Bronchial epithelial cell (primary cell): ENCODE data around the gene DTX1. TPM values are rescaled to one million over a fixed set of nuclear protein-coding genes. Genes with fewer than 3 reads are reported as not detected.
A peak's percentile ranks its signal among the peaks of the same experiment; 100 is the strongest.

ENCODE experiments used
- DNase-seq: peaks from one replicate; pipeline ENCODE4 v3.0.0-alpha.2; 2010; ENCODE audit warnings: low read depth
- FAIRE-seq: peaks from 2 replicates; lab custom pipeline; 2011; peaks lifted over from hg19 to GRCh38; lab: Jason Lieb, UNC
- H3K27me3 ChIP-seq: 2 replicates; pipeline ENCODE4 v1.5.1; 2011; ENCODE audit warnings: low read length; ENCODE audit not compliant: control insufficient read depth, insufficient read depth
- H3K36me3 ChIP-seq: 2 replicates; pipeline ENCODE4 v1.5.1; 2011; ENCODE audit warnings: low read length; ENCODE audit not compliant: control insufficient read depth, insufficient read depth
- H3K4me3 ChIP-seq: 2 replicates; pipeline ENCODE4 v1.5.1; 2011; ENCODE audit warnings: mild to moderate bottlenecking, low read depth, low read length, control low read depth
- CTCF ChIP-seq: IDR thresholded peaks from 2 replicates; pipeline ENCODE4 v1.5.1; 2011; ENCODE audit warnings: mild to moderate bottlenecking, moderate library complexity, low read length, control low read depth, inconsistent platforms; ENCODE audit not compliant: insufficient read depth, severe bottlenecking
- total RNA-seq: library from RNA; depleted of rRNA; stranded (reverse); fragments of >200 nt; gene quantifications from 2 replicates; pipeline ENCODE4 v1.2.1, GENCODE V29; 2014

DTX1 gene
- total RNA-seq, 1 donor from 2014 or later, result not detected

DNA sequence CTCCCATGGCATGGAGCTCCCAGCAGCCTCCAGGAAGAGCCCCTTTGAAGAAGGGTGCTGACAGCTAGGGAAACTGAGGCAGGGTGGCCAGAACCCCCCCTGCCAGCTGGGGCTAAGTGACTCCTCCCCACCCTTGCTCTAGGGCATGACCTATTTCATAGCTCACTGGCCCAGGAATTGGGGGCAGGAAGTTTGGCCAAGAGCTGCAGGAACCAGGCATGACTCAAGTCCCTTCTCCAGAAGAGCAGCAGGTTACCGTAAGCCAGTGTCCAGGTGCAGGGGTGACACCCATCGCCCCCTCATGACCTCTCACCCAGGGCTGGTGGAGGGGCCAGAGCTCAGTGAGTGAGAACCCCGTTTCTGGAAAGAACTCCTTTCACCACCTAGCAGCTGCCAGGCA, 77.1 kb downstream of the DTX1 start:
- Histone ChIP-seq H3K4me3 (no peak overlapping the region), H3K27me3 (no peaks in the 10 kb centered on the region), H3K36me3 (no peaks in the 10 kb centered on the region)
- DNase-seq (no peak), FAIRE-seq (no peak)
- TF ChIP-seq CTCF, result no peak

- H3K4me3 ChIP-seq, result no peak overlapping the region
- H3K27me3 ChIP-seq, result no peaks in the 10 kb centered on the region
- no peak for TF ChIP-seq CTCF
- DNase-seq (no peak), FAIRE-seq (no peak)
- no peaks in the 10 kb centered on the region for H3K36me3 ChIP-seq
Measured at GRCh38 chr12:113134071-113134470, 77.5 kb downstream of the DTX1 start.

DNA sequence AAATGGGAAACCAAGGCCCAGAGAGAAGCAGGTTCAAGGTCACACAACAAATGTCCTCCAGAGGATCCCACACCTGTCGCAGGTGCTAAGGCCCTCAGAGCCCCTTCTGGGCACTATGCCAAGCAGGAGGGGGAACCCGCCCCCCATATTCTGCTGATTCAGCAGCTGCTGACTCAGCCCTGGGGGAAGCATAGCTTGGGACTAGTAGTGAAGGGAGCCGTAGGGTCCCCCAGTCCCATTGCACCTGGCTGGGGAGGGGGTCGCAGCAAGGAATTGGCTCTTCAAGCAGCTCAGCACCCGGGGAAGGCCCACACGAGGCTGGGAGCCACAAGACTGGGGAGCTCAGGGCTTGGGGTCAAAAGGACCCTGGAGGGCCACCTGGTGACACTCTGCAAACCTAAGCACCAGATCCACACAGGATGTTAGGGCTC, 78.0 kb downstream of the DTX1 start:
- Histone ChIP-seq H3K36me3 (no peaks in the 10 kb centered on the region), H3K4me3 (no peak overlapping the region), H3K27me3 (no peaks in the 10 kb centered on the region)
- no peak for TF ChIP-seq CTCF
- FAIRE-seq (no peak), DNase-seq (no peak)

DNA sequence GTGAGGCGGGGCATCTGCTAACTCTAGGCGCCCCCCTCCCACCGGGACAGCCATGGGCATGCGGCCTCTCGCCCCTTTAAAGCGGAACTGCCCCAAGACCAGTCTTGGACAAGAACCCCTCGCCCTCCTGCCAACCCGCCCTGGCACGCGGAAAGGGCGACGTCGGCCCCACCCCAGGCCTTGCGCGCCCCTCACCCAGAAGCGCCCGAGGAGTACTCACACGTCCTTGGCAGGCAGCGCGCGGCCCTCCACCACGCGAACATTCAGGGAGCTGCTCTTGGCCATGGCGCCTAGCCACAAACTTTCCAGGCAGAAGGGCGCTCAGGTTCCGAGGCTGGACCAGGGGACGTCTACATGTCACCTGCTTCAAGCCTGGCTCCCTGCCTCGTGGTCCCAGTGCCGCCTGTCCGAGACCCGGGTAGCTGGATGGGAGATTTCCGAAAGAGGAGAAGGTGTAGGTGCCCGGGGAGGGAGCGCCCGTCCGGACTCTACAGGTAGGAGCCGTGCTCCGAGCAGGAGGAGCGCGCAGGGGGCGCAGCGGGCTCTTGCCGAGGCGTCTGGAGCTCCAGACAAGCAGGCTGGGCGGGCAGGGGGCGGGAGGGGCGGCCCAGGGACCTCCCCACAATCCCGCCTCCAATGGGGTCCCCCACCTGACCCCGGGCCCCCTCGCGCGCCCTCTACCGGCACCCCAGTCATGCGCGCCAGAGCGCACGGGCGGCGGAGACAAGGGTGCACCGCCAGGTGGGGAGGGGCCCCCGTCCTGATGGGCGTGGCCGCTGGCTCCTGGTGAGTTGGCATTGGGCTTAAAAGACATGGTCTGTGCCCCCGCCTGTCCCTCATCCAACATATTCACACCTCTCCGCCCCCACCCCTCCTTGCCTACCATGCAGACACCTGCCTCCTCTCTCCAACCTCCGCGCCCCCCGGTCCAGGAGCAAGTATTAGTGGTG, 78.9 kb downstream of the DTX1 start, which contains the start of gene RASAL1:
TSS of gene RASAL1 (minus strand) at position 584 of the 950 bp plus-strand sequence. CDS start at position 285, 299 bp downstream.
- no peaks in the 10 kb centered on the region for H3K36me3 ChIP-seq
- H3K27me3 ChIP-seq, result no peaks in the 10 kb centered on the region
- peak within 1 kb of the TSS; percentile 24 for H3K4me3 ChIP-seq
- TF ChIP-seq CTCF, result peak; percentile 41
- DNase-seq (no peak), FAIRE-seq (no peak)

DNA sequence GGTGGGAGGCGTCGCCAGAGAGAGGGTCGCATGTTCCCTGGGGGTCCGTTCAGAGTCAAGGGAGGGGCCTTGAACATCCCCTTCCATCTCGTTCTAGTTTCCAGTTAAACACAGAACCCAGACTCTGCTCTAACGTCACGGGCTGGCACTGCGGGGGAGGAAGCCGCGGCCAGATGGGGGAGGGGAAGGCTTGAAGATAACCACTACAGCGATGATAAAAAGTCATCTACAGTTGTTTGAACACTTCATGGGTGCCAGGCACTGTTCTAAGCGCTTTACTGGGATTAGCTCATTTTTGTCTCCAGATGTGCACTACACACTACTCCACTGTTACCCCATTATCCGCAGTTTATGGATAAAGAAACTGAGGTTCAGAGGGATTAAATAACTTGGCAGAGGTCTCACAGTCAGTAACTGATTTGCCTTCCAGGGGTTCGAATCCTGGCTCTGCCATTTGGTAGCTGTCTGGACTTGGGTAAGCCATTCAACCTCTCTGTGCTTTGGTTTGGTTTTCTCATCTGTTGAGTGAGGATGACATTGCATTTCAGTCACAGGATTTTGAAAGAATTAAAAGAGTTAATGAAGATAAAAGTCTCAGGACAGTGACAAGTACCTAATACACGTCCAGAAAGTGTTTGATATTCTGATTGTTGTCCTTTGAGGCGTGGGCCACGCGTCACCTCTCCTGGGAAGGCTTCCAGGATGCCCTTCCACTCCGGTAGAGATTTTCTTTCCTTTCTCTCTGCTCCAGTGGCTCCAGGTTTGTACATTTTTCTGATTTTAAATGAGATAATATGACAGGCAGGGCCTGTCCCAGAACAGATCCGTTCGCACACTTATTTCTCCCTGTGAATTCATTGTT, 79.8 kb downstream of the DTX1 start:
- TF ChIP-seq CTCF, result no peak
- FAIRE-seq (no peak), DNase-seq (no peak)
- H3K36me3 ChIP-seq, result no peaks in the 10 kb centered on the region
- no peaks in the 10 kb centered on the region for H3K27me3 ChIP-seq
- H3K4me3 ChIP-seq, result no peak overlapping the region
